HG03108 (cell line): Measurements from ENCODE around the gene ANKRD12.

Experiments used
- ATAC-seq: cut with Tn5 transposase; IDR thresholded peaks from one replicate; pipeline ENCODE4 v1.9.1; 2021; ENCODE audit warnings: moderate library complexity; ENCODE audit not compliant: unreplicated experiment

The ANKRD12 gene

DNA sequence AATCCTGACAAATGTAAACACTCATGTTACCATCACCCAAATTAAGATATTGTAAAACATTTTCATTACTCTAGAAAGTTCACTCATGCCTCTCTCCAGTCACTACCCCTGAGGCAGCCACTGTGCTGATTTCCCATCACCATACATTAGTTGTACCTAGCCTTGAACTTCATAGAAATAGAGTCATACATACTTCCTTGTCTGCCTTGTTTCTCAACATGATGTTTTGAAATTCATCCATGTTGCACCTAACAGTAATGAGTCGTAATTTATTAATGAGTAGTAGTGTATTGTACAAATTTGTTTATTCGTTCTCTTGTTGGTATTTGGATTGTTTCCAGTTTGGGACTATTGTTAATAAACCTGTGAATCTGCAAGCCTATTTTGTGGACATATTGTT is 149.0 kb downstream of the ANKRD12 start:
- ATAC-seq: no peak

DNA sequence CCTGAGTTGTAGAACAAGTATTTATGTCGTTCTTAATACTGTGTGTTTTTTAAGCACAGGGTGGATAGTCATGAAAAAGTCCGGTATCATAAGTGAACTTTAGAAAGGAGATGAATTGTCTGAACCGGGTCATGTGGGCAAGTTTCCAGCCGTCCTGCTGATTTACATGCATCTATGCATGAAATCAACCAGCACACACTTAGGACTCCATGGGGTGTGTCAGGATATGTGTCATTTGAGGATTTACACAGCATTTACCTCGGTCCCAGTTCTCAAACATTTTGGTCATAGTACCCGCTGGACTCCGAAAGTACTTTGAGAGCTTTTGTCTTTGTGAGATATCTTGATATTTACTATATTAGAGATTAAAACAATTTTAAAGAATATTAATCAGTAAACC is 150.5 kb downstream of the ANKRD12 start:
- no peak for ATAC-seq

DNA sequence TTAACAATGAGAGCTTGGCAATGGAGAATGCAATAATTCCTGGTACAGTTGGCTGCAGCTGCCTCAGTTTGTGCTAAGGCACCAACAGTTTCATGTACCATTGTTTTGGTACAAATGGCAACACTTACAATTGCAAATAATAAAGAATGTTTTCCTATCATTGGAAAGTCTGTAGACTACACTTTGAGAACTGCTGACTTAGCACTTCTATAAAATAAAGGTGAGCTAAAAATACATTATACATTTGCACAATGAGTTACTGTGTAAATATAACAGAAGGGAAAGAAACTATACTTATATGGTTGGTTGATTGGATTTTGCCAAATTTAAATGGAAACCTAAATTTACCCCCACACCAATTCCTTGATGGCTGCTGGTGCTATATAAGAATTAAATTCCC is 153.1 kb downstream of the ANKRD12 start:
- no peak for ATAC-seq

DNA sequence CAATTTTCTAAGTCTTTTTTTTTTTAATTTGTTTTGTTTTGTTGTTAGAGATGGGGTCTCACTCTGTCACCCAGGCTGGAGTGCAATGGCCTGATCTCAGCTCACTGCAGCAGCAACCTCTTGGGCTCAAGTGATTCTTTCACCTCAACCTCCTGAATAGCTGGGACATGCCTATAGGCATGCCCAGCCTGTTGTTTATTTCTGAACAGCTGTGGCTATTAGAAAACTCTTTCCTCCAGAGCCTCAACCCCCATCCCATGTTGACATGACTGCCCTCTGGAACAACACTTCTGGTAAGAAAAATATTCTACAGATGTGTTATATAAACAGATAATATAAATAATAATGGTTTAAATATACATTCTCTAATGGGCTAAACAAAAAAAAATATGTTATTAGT is 153.6 kb downstream of the ANKRD12 start:
- no peak for ATAC-seq

DNA sequence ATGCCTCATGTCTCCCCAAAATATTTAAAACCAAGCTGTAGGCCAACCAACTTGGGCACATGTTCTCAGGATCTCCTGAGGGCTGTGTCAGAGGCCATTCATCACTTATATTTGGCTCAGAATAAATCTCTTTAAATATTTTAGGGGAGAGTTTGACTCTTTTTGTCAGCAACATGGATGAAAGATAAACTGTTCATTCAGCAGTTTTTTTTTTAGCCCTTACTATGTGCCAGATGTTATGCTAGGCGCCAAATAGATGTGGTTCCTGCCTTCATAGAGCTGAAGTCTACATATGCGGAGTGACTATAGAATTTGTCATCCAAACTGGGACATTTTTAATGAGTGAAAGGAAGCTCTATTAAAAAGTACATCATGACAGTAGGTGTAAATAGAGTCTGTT is 155.5 kb downstream of the ANKRD12 start:
- ATAC-seq: no peak

DNA sequence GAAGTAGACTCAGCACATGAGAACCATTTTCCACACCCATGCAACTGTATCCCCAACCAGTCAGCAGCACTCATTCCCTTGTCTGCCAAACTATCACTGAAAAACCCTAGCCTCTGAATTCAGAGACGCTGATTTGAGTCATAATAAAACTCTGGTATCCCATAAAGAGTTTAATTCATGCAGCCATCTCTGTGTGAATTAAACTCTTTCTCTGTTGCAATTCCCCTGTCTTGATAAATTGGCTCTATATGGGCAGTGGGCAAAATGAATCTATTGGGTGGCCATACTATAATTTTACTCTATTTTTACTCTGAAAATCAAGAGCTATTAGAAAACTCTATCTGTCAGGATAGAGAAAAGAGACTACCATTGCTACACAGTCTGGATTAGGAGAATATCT is 157.4 kb downstream of the ANKRD12 start:
- ATAC-seq: no peak

DNA sequence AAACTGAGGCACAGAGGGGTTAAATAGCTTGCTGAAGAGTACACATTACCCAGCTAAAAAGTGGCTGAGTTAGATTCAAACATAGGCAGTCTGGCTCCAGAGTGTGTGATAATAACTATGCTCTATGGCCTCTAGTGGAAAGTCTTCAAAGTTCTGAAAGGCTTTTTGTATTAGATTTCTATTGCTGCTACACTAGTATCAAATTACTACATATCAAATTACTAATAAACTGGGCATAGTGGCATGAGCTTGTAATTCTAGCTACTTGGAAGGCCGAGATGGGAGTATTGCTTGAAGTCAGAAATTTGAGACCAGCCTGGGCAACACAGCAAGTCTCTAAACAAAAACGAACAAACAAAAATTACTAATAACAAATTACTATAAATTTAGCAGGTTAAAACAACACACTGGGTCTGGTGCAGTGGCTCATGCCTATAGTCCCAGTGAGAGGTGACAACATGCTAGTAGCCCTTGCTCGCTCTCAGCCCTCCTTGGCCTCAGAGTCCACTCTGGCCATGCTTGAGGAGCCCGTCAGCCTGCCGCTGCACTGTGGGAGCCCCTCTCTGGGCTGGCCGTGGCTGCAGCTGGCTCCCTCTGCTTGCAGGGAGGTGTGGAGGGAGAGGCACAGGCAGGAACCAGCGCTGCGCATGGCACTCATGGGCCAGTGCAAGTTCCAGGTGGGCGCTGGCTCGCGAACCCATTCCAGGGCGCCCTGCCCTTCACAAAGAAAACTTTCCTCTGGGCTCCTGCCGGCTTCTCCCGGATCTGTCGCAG is 159.8 kb downstream of the ANKRD12 start:
- no peak for ATAC-seq

DNA sequence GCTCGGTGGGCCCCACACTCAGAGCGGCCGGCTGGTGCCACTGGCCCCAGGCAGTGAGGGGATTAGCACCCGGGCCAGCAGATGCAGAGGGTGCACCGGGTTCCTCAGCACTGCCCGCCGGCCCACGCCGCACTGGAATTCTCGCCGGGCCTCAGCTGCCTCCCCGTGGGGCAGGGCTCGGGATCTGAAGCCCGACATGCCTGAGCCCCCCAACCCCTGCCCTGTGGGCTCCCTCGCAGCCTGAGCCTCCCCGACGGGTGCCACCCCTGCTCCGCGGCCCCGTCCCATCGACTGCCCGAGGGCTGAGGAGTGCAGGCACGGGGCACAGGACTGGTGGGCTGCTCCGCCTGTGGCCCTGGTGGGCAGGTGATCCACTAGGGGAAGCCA is 160.4 kb downstream of the ANKRD12 start:
- ATAC-seq: no peak

DNA sequence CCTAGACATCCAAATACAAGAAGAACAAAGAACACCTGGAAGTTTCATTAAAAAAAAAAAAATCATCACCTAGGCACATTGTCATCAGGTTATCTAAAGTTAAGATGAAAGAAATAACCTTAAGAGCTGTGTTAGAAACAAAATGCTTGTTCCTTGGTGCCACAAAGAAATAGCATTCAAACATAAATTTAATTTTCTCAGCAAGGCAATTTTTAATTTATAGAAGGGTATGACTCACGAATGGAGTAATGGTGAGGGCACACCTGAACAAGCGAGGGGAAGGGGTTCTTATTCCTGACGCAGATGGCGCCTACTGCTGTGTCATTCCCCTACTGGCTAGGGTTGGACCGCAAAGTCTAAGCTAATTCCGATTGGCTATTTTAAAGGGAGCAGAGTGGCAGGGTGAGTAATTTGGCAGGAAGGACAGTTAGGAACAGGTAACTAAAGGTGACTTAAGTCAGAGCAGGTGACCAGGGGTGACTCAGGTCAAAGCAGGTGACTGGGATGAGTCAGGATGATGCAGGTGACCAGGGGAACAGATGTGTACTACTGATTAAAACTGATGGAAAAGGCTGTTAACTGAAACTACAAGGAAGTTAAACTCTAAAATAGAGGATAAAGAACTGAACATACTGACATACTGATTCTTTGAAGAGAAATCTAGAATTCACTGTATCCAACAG is 167.9 kb downstream of the ANKRD12 start:
- ATAC-seq: no peak

DNA sequence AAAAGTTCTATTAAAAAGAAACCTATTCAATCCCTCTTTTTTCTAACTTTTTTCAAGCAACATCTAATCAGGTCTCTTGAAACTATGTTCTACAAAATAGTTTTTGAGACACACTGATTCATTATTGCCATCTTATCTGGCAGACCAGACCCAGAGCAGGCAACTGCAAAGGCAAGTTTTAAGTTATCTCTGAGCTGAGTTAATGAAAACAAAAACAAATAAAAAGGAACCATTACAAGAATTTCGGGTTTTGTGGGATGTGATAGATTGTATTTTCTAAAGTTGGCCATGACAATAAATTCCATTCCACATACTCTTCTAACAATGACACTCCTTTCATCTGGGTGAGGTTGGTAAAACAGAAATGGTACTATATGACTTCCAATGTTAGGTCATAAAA is 182.8 kb downstream of the ANKRD12 start:
- ATAC-seq: no peak

DNA sequence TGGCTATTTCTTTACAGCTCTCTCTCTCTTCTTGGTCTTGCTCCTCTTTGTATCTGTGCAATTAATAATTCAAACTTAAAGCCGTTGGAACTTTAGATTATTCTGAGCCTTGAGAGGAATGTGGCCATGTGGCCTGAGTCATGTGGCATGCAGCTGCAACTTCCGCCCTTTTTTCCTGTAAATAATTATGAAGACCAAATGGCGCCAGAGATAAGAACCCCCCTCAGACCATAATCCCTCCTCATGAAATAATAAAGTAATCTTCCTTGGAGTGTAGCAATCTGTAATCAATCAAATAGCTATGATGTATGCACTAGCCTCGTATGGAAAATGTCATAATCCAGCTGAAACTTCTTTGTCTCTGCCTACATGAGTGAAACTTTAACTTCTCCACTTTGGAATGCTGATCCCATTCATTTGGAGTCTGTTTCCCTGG is 184.5 kb downstream of the ANKRD12 start:
- no peak for ATAC-seq

DNA sequence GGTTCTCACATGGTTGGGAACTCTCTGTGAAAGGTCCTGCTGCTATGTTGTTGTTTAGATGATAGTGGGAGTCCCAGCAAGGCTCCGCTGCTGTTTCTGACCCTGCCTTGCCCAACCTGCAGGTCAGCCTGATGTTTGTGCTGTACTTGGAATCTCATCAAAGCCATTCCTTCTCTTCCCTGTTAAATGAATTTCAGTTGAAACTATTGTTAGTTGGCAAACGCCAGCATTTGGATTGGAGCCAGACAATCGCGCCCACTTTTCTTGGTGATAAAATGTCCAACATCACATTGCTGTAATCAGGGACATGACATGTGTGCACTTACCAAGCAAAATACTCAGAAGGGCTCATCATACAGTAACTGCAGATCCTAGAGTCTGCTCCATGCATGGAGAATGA is 185.2 kb downstream of the ANKRD12 start:
- no peak for ATAC-seq

DNA sequence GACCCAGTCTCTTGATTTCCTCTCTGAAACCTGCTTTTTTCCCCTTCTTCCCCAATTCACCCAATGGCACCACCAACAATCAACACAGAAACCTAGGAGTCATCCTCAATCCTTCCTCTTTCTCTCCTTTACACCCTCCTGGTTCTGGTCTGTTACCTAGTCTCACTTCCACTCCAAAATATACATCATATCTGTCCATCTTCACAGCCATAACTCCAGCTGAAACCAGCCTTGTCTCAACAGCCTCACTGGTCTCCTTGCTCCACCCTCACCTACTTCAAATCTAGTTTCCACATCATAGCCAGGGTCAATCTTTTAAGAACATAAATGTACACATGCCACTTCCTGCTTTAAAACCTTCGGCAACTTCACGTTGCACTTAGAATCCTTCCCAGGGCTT is 186.2 kb downstream of the ANKRD12 start:
- ATAC-seq: no peak

DNA sequence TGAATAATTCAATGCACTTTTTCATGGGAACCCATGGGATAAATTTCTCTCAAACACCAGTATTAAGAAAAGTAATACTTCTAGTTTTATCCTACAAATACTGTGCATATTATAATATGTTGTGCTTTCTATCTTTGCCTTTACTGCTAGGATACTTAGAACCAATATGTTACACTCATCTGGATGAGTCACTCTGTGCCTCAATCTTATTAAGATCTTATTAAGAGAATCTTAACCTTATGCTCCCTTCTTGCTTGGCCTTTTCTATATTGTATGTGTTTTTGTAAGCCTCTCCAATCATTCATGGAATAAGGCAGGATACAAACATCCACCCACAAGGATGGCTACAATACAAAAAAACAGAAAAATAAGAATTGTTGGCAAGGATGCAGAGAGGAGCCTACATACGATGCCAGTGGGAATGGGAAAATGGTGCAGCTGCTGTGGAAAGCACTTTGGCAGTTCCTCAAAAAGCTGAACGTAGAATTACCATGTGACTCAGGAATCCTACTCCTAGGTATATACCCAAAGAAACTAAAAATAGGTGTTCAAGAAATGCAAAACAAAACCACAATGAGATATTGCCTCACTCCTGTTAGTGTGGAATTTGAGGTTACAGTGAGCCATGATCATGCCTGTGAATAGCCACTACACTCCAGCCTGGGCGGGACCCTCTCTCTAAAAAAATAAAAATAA is 187.3 kb downstream of the ANKRD12 start:
- ATAC-seq: no peak

DNA sequence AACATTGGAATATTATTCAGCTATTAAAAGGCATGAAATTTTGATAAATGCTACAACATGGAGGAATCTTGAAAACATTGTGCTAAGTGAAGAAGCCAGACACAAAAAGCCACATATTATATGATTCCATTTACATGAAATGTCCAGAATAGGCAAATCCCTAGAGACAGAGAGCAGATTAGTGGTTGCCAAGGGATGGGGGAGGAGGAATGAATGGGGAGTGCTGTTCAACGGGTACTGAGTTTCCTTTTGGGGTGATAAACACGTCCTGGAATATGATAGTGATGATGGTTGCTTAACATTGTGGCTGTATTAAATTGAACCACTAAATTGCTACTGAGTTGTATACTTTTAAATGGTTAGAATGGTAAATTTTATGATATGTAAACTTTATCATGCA is 189.1 kb downstream of the ANKRD12 start:
- ATAC-seq: no peak

DNA sequence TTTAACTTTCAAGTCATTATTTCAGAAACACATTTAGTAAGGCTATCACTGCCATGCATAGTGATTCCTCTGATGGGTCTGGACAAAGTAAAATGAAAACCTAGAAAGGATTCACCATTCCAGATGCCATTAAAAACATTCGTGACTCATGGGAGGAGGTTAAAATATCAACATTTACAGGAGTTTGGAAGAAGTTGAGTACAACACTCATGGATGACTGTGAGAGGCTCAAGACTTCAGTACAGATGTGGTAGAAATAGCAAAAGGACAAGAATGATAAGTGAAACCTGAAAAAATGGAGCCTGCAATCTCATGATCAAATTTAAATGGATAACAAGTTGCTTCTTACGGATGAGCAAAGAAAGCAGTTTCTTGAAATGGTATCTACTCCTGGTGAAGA is 192.2 kb downstream of the ANKRD12 start:
- ATAC-seq: no peak

DNA sequence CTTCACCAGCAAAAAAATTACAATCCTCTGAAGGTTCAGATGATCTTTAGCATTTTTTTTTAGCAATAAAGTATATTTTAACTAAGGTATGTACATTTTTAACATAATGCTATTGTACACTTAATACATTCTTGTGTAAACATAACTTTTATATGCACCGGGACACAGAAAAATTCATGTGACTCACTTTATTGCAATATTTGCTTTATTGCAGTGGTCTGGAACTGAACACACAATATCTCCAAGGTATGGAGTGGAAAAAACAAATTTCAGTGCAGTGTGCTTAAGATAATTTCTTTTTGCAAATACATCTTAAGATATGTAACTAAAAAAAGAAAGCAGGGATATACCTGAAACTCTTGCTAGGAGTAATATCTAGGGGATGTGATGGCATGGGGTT is 192.9 kb downstream of the ANKRD12 start:
- ATAC-seq: no peak

DNA sequence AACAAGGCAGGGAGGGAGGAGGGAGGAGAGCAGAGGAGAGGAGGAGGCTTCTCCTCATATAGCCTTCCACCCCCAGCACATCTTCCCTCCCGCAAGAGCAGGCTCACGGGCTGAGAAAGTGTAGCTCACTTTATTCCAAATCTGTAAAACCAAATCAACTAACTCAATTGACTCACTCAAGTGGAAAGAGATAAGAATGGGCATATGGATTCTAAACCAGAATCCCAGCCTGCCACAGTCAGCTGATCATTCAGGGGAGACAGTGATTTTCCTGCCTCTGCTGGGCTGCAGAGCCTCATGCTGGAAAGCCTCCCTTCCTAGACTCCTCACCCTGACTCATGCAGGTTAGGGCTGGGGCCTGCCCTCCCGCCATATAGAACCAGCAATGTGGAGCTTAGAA is 193.8 kb downstream of the ANKRD12 start:
- no peak for ATAC-seq

DNA sequence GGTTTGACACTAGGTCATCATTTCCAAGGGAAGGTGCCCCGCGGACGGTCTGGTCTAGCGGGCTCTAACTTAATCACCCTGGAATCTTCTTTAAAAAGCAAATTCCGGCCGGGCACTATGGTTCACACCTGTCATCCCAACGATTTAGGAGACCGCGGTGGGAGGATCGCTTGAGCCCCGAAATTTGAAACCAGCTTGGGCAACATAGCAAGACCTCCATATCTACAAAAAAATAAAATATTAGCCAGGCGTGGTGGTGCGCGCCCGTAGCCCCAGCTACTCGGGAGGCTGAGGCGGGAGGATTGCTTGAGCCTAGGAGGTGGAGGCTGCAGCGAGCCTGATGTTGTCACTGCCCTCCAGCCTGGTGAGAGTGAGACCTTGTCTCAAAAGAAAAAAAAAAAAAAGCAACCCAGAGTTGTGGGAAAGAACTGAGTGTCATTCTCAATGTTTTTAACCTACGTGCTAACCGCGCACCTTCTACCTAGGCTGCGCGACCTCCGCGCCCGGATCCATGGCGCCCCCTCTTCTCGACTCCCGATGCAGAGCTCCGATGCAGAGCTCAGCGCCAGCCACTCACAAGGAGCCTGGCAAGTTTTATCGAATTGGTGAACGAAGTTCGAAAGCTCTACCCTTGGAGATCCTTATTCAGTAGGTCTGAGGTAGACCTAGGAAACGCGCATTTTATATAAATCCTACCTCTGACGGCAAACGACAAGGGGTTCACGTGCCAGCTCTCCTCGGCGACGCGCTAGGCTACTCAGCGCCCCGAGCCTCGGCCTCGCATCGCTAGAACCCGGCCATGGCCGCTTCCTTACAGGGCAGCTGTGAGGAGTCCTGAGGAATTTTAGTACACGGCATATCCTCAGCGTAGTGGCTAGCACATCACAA is 197.1 kb downstream of the ANKRD12 start:
- peak; percentile 20 for ATAC-seq

DNA sequence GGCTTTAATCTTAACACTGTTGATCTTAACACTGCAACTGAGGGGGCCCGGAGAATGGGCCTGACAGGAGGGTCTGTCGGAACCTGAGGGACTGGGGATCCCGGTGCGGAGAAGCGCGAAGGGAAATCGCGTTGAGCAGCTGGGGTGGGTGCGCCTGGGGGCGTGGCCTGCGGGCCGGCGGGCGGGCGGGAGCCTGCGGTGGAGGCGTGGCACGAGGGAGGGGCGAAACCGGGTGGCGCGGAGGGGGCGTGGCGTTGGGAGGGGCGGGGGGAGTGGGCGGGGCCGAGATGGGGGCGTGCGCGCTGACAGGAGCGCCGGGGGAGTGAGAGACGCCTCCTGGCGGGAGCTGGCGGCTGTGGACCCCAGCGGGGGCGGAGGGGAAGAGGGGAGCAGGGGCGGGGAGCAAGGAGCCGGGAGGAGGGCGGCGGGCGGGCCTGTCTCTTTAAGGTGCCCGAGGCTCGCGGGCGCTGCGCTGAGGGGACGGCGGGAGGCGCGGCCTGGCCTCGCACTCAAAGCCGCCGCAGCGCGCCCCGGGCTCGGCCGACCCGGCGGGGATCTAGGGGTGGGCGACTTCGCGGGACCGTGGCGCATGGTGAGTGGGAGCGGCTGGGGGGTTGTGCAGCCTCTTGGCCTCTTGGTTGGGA is 197.9 kb downstream of the ANKRD12 start, which contains the start of gene TWSG1:
Gene TWSG1, plus strand, starts transcription at position 445 of the 644 bp plus-strand sequence. CDS start 2,457 bp downstream, outside the sequence.
- ATAC-seq: peak; percentile 78
